Measurements from ENCODE around the gene EPN2. TPM values are rescaled to one million over a fixed set of nuclear protein-coding genes. Genes with fewer than 3 reads are reported as not detected.
A peak's percentile ranks its signal among the peaks of the same experiment; 100 is the strongest.

The EPN2 gene
- total and polyA plus RNA-seq, 10 of the 15 experiments (the other 5 are each of a cell fraction or from before 2014, with no cell fraction given): 0.26 to 8.4 (median 4.7) TPM

- no TSS peak for BruUV-seq (replicated peaks)
- ATAC-seq: no peak; the same call in 2 of the 3 replicates
These were observed 970 bp downstream of the EPN2 start for GRCh38 chr17:19238167-19238505.

GRCh38 chr17:19239544-19239943 is 2.4 kb downstream of the EPN2 start:
- H3K9me3 ChIP-seq (replicated peaks; ENCODE audit: control insufficient read depth, insufficient read depth, low read length): no peaks in the 10 kb centered on the region
- SMC1A ChIA-PET (ENCODE audit: uncharacterized antibody, unreplicated experiment): interaction anchor here (1.0 kb wide), 1 partner anchor 63 kb away, joined by 3 read pairs; no protein-coding TSS in a partner anchor
- RAD21 ChIA-PET (ENCODE audit: unreplicated experiment): interaction anchor here (1.7 kb wide), 1 partner anchor 67 kb away, joined by 5 read pairs; no protein-coding TSS in a partner anchor
- H4K20me1 ChIP-seq (ENCODE audit: control insufficient read depth, insufficient read depth): no peaks in the 10 kb centered on the region
- intact Hi-C loops (cut with micrococcal nuclease; ENCODE audit: unreplicated experiment): no loop called here
- no peak overlapping the region for H3K27ac ChIP-seq (ENCODE audit: control insufficient read depth, insufficient read depth)
- peaks cover 4% of the 10 kb centered on the region; the same call in 1 of the 2 replicates for H3K4me1 ChIP-seq (ENCODE audit: control insufficient read depth, insufficient read depth, low read length)
- H2AFZ ChIP-seq (ENCODE audit: control insufficient read depth, low read depth, low read length): no peak overlapping the region
- no peak overlapping the region for H3K4me2 ChIP-seq (ENCODE audit: control insufficient read depth, insufficient read depth)
- POLR2A ChIA-PET: no interaction called here
- no peak overlapping the region for H3K9ac ChIP-seq (ENCODE audit: control insufficient read depth, insufficient read depth, low read length)
- in situ Hi-C loops (cut with MboI): no loop called here
- no peak for DNase-seq (ENCODE audit: low read depth, low spot score)
- no peaks in the 10 kb centered on the region for H3K79me2 ChIP-seq (ENCODE audit: control insufficient read depth, insufficient read depth, low read length)
- no peak for FAIRE-seq
- no peaks in the 10 kb centered on the region for H3K36me3 ChIP-seq (ENCODE audit: control insufficient read depth in 2 of 2, insufficient read depth in 2 of 2, low read length in 1 of 2)
- WGBS (ENCODE audit: insufficient coverage, insufficient replicate concordance, low lambda C conversion rate, missing lambda C conversion rate): 84% methylated on average over 6 of the region's 6 CpGs
- no peak for ATAC-seq
- H3K27me3 ChIP-seq (replicated peaks in 1 of 2; ENCODE audit: control insufficient read depth in 2 of 2, insufficient read depth in 2 of 2, low read length in 1 of 2): no peaks in the 10 kb centered on the region; a peak in 1 of 4 replicates
- CTCF ChIA-PET: interaction anchor here (1.0 to 1.4 kb wide), 2 partner anchors 31 to 99 kb away, joined by 3 read pairs; no protein-coding TSS in a partner anchor
- no TSS peak for BruUV-seq (replicated peaks)
- no peak overlapping the region for H3K4me3 ChIP-seq
- TF ChIP-seq SMC3 (IDR thresholded peaks at IDR 0.05; ENCODE audit: borderline replicate concordance, low read length) (no peak), TBL1XR1 (IDR thresholded peaks at IDR 0.05; ENCODE audit: low read depth, low read length) (no peak), YBX1 (IDR thresholded peaks at IDR 0.05) (no peak), SKIL (IDR thresholded peaks at IDR 0.05; ENCODE audit: low read depth, poor library complexity, severe bottlenecking) (no peak), ZNF592 (IDR thresholded peaks at IDR 0.05) (no peak)

More at GRCh38 chr17:19238167-19238505, 970 bp downstream of the EPN2 start:
- no peak overlapping the region for H3K27ac ChIP-seq (ENCODE audit: control insufficient read depth, insufficient read depth)
- POLR2A ChIA-PET: no interaction called here
- intact Hi-C loops (cut with micrococcal nuclease; ENCODE audit: unreplicated experiment) (no loop called here), in situ Hi-C loops (cut with MboI) (no loop called here)
- H3K79me2 ChIP-seq (ENCODE audit: control insufficient read depth, insufficient read depth, low read length): no peaks in the 10 kb centered on the region
- no peaks in the 10 kb centered on the region for H3K9me3 ChIP-seq (replicated peaks; ENCODE audit: control insufficient read depth, insufficient read depth, low read length)
- no peak for TF ChIP-seq MXI1 (IDR thresholded peaks at IDR 0.05; ENCODE audit: low read depth, low read length)
- TF ChIP-seq SPI1 (IDR thresholded peaks at IDR 0.05; ENCODE audit: borderline replicate concordance, insufficient read depth, low read depth, low read length): 0 out of 2 replicates have a peak, but pooled peaks have one; percentile 12
- no peak for TF ChIP-seq GATAD2B (conservative IDR thresholded peaks at IDR 0.05; ENCODE audit: low read depth)
- TF ChIP-seq IKZF2 (IDR thresholded peaks at IDR 0.05): 0 out of 4 replicates have a peak, but pooled peaks of 1 of the 2 experiments have one; percentile 4
- no peak for TF ChIP-seq TARDBP (IDR thresholded peaks at IDR 0.05; ENCODE audit: borderline replicate concordance)
- TF ChIP-seq ATF7 (IDR thresholded peaks at IDR 0.05; ENCODE audit: low read depth): no peak
- SMC1A ChIA-PET (ENCODE audit: uncharacterized antibody, unreplicated experiment): interaction anchor here (1.0 kb wide), 1 partner anchor 11 kb away, joined by 3 read pairs; no protein-coding TSS in a partner anchor
- peak overlapping the region; percentile 93 for H3K4me3 ChIP-seq
- H4K20me1 ChIP-seq (ENCODE audit: control insufficient read depth, insufficient read depth): no peaks in the 10 kb centered on the region
- peaks cover 4% of the 10 kb centered on the region; the same call in 1 of the 2 replicates for H3K4me1 ChIP-seq (ENCODE audit: control insufficient read depth, insufficient read depth, low read length)
- CTCF ChIA-PET: interaction anchor here (0.6 to 1.7 kb wide), 5 partner anchors 10 to 1797 kb away, joined by 3 to 5 read pairs (median 3); no protein-coding TSS in a partner anchor
- H3K4me2 ChIP-seq (ENCODE audit: control insufficient read depth, insufficient read depth): peak overlapping the region; percentile 98
- no peaks in the 10 kb centered on the region for H3K36me3 ChIP-seq (ENCODE audit: control insufficient read depth in 2 of 2, insufficient read depth in 2 of 2, low read length in 1 of 2)
- no peak overlapping the region; the same call in 1 of the 2 replicates for H2AFZ ChIP-seq (ENCODE audit: control insufficient read depth, low read depth, low read length)
- 17% methylated on average over 21 of the region's 21 CpGs for WGBS (ENCODE audit: insufficient coverage, insufficient replicate concordance, low lambda C conversion rate, missing lambda C conversion rate)
- peak overlapping the region; percentile 74; the same call in 1 of the 2 replicates for H3K9ac ChIP-seq (ENCODE audit: control insufficient read depth, insufficient read depth, low read length)
- FAIRE-seq (no peak), DNase-seq (ENCODE audit: low read depth, low spot score) (no peak)
- no peaks in the 10 kb centered on the region; a peak in 1 of 4 replicates for H3K27me3 ChIP-seq (replicated peaks in 1 of 2; ENCODE audit: control insufficient read depth in 2 of 2, insufficient read depth in 2 of 2, low read length in 1 of 2)
- RAD21 ChIA-PET (ENCODE audit: unreplicated experiment): interaction anchor here (1.7 kb wide), 1 partner anchor 68 kb away, joined by 5 read pairs; no protein-coding TSS in a partner anchor

All from GM12878 (cell line).